Endothelial cell of umbilical vein (primary cell): Measurements from ENCODE around the gene SPARC. TPM values are rescaled to one million over a fixed set of nuclear protein-coding genes. Genes with fewer than 3 reads are reported as not detected.

Source experiments
- Bru-seq: library from RNA; stranded (reverse); fragments of 400-500 nt; gene quantifications from one replicate; lab custom pipeline; 2021; lab: Mats Ljungman, UMichigan
- BruChase-seq, 2 experiments: library from RNA; stranded (reverse); fragments of 400-500 nt; gene quantifications; one replicate each; lab custom pipeline; 2021; lab: Mats Ljungman, UMichigan
- BruUV-seq: library from RNA; stranded (reverse); fragments of 400-500 nt; replicated peaks from 2 replicates; lab custom pipeline; 2021; lab: Mats Ljungman, UMichigan
- CTCF ChIA-PET: fragments of 300-600, 350-600 bp; sonication (Branson Sonifier 250); formaldehyde crosslinking; loops from one replicate; lab custom pipeline; 2021; ENCODE audit warnings: antibody characterized with exemption, inconsistent platforms; lab: Charles Lee
- POLR2A ChIA-PET: fragments of 300-600, 350-600 bp; sonication (Branson Sonifier 250); formaldehyde crosslinking; loops from one replicate; lab custom pipeline; 2021; ENCODE audit warnings: antibody characterized with exemption, inconsistent platforms; lab: Charles Lee
- DNase-seq: peaks from one replicate; pipeline ENCODE4 v3.0.0-alpha.2; 2011; ENCODE audit warnings: low read depth, low spot score
- FAIRE-seq: peaks from 2 replicates; lab custom pipeline; 2011; peaks lifted over from hg19 to GRCh38; lab: Jason Lieb, UNC
- H2AFZ ChIP-seq: 2 replicates; pipeline ENCODE4 v1.6.0; 2012; ENCODE audit warnings: low read depth, low read length, control low read depth, inconsistent platforms
- H3K27ac ChIP-seq: 2 replicates; pipeline ENCODE4 v1.5.1; 2011; ENCODE audit warnings: low read depth, mild to moderate bottlenecking, control low read depth, low read length, moderate library complexity; ENCODE audit not compliant: insufficient read depth
- H3K27me3 ChIP-seq, 2 experiments: 2 replicates each; pipeline versions ENCODE4 v1.6.0 to v1.6.1; 2011; ENCODE audit warnings: low read length in 2 of 2, mixed read lengths in 1 of 2; ENCODE audit not compliant: control insufficient read depth in 2 of 2, insufficient read depth in 2 of 2
- H3K36me3 ChIP-seq, 2 experiments: 2 replicates in 1 of 2; 3 replicates in 1 of 2; pipeline ENCODE4 v1.5.1; 2011; ENCODE audit warnings: low read length in 2 of 2, mild to moderate bottlenecking in 1 of 2, moderate library complexity in 1 of 2; ENCODE audit not compliant: control insufficient read depth in 2 of 2, insufficient read depth in 2 of 2; ENCODE audit errors: extremely low read depth in 1 of 2
- H3K4me1 ChIP-seq: 3 replicates; pipeline ENCODE4 v1.5.1; 2011; ENCODE audit warnings: mild to moderate bottlenecking, low read length; ENCODE audit not compliant: control insufficient read depth, insufficient read depth; ENCODE audit errors: extremely low read depth
- H3K4me2 ChIP-seq: 2 replicates; pipeline ENCODE4 v1.6.1; 2011; ENCODE audit warnings: low read length, control low read depth, mixed read lengths; ENCODE audit not compliant: insufficient read depth
- H3K4me3 ChIP-seq, 3 experiments: fragments of 200-600 bp in 1 of 3; sonication (generic), shearing (Covaris generic) in 1 of 3; replicated peaks in 1 of 3; 2 replicates each; pipeline ENCODE4 v1.5.1; 2011 to 2016; ENCODE audit warnings: control low read depth in 3 of 3, low read length in 3 of 3, mild to moderate bottlenecking in 2 of 3, inconsistent platforms in 1 of 3, low read depth in 1 of 3, moderate library complexity in 1 of 3; ENCODE audit not compliant: insufficient read depth in 1 of 3
- H3K79me2 ChIP-seq: 2 replicates; pipeline ENCODE4 v1.6.0; 2012; ENCODE audit warnings: low read length, inconsistent platforms; ENCODE audit not compliant: control insufficient read depth, insufficient read depth
- H3K9ac ChIP-seq: replicated peaks from 2 replicates; pipeline ENCODE3; 2011; ENCODE audit warnings: low read length, control low read depth; ENCODE audit not compliant: insufficient read depth; ENCODE audit errors: extremely low read depth
- H3K9me1 ChIP-seq: replicated peaks from 3 replicates; pipeline ENCODE4 v1.6.0; 2011; ENCODE audit warnings: mild to moderate bottlenecking, low read length; ENCODE audit not compliant: control insufficient read depth, insufficient read depth; ENCODE audit errors: extremely low read depth
- H3K9me3 ChIP-seq: replicated peaks from 2 replicates; pipeline ENCODE4 v1.5.1; 2012; ENCODE audit warnings: low read length, inconsistent platforms; ENCODE audit not compliant: control insufficient read depth, insufficient read depth
- H4K20me1 ChIP-seq: replicated peaks from 2 replicates; pipeline ENCODE3; 2011; ENCODE audit warnings: mild to moderate bottlenecking, low read length; ENCODE audit not compliant: control insufficient read depth, insufficient read depth; ENCODE audit errors: extremely low read depth
- CTCF ChIP-seq, 2 donors: IDR thresholded peaks; 1 replicate in 1 of 2; 2 replicates in 1 of 2; pipeline ENCODE4 v1.5.1; 2011; ENCODE audit warnings: low read length in 2 of 2, mild to moderate bottlenecking in 2 of 2, moderate library complexity in 2 of 2, control low read depth in 1 of 2, inconsistent platforms in 1 of 2, low read depth in 1 of 2; ENCODE audit not compliant: insufficient read depth in 1 of 2; ENCODE audit errors: extremely low read depth in 1 of 2
- EZH2 ChIP-seq: IDR thresholded peaks from 2 replicates; pipeline ENCODE4 v1.6.1; 2012; ENCODE audit warnings: borderline replicate concordance, low read depth, mild to moderate bottlenecking, moderate library complexity, low read length, inconsistent platforms; ENCODE audit not compliant: severe bottlenecking
- FOS ChIP-seq: IDR thresholded peaks from 2 replicates; pipeline ENCODE4 v1.6.1; 2011; ENCODE audit warnings: mild to moderate bottlenecking, low read length, moderate library complexity, borderline replicate concordance; ENCODE audit not compliant: insufficient read depth
- GATA2 ChIP-seq: IDR thresholded peaks from 2 replicates; pipeline ENCODE4 v1.7.0; 2011; ENCODE audit warnings: low read depth, mild to moderate bottlenecking, moderate library complexity, mixed read lengths, low read length; ENCODE audit not compliant: insufficient read length, insufficient read depth
- JUN ChIP-seq: IDR thresholded peaks from 2 replicates; pipeline ENCODE4 v1.6.1; 2011; ENCODE audit warnings: borderline replicate concordance, low read depth; ENCODE audit not compliant: insufficient read length, insufficient read depth
- MAX ChIP-seq: IDR thresholded peaks from 2 replicates; pipeline ENCODE4 v1.6.1; 2011; ENCODE audit not compliant: insufficient read depth, insufficient read length
- MYC ChIP-seq: IDR thresholded peaks from one replicate; pipeline ENCODE4 v1.6.1; 2011; ENCODE audit warnings: mild to moderate bottlenecking, low read depth, low read length
- POLR2A ChIP-seq: IDR thresholded peaks from 2 replicates; pipeline ENCODE4 v1.6.1; 2012; ENCODE audit warnings: low read depth, mild to moderate bottlenecking, control low read depth, low read length
- POLR2AphosphoS5 ChIP-seq: IDR thresholded peaks from 2 replicates; pipeline ENCODE4 v1.6.1; 2012; ENCODE audit warnings: low read depth, mild to moderate bottlenecking, control low read depth, low read length, moderate library complexity; ENCODE audit not compliant: insufficient read depth
- dilution Hi-C: fragments of 300-500 bp; cut with MboI; formaldehyde crosslinking; loops from one replicate; pipeline ENCODE4 v1.15.0; 2019; ENCODE audit warnings: low sequenced_read_pairs; ENCODE audit not compliant: extremely low pct_ligation_motif_present
- intact Hi-C: fragments of 100-400 bp; cut with micrococcal nuclease; formaldehyde crosslinking; loops from one replicate; pipeline ENCODE4 v1.10.0; 2022
- long read RNA-seq: library from polyadenylated mRNA; stranded (forward); transcript quantifications from one replicate; pipeline ENCODE4 v2.0.0, GENCODE V29; 2021
- polyA minus RNA-seq, 3 experiments: library from RNA; depleted of rRNA, polyadenylated mRNA; stranded (reverse); fragments of >200 nt; gene quantifications; 1 replicate in 1 of 3; 2 replicates in 2 of 3; pipeline ENCODE4 v1.2.3, GENCODE V29; 2011
- polyA plus RNA-seq, 4 experiments: library from polyadenylated mRNA; depleted of rRNA in 3 of 4; stranded (reverse) in 3 of 4; unstranded in 1 of 4; fragments of >200 nt; gene quantifications; 2 replicates each; pipeline versions ENCODE4 v1.2.1 to v1.2.3, GENCODE V29; 2011 to 2012; ENCODE audit warnings: missing spikeins in 1 of 4
- total RNA-seq: library from RNA; stranded (reverse); gene quantifications from 2 replicates; pipeline ENCODE4 v1.2.3, GENCODE V29; 2021

SPARC gene
- total RNA-seq (3,114 and 3,174 TPM in 2 replicates), polyA plus RNA-seq (2,962 and 4,504 TPM in 2 replicates), polyA minus RNA-seq (3,279 and 4,325 TPM in 2 replicates), Bru-seq, nascent RNA (percentile 98 among the genes with signal in this experiment), BruChase-seq, experiment 1, labeled RNA remaining after a 6-hour chase (percentile 99 among the genes with signal in this experiment), BruChase-seq, experiment 2, labeled RNA remaining after a 2-hour chase (percentile 97 among the genes with signal in this experiment)
- polyA plus RNA-seq (2011; cell fraction: cytosol; rRNA removed) = 4,210 and 4,435 TPM in 2 replicates
- polyA plus RNA-seq (2011; cell fraction: nucleus; rRNA removed) = 2,027 and 2,207 TPM in 2 replicates
- polyA plus RNA-seq (2012) = 2,846 and 4,039 TPM in 2 replicates
- polyA minus RNA-seq (2011; cell fraction: cytosol; rRNA and poly(A)+ RNA removed) = not detected
- polyA minus RNA-seq (2011; cell fraction: nucleus; rRNA and poly(A)+ RNA removed) = 606 and 627 TPM in 2 replicates
- long read RNA-seq, transcript SPARC-202 (4 exons, 1,598 nt) = minor isoform, 52 of 4,364 reads
- long read RNA-seq, transcript SPARC-201 (10 exons, 3,701 nt) = major isoform, 3,126 of 4,364 reads
- long read RNA-seq, partial matches to known transcripts = 777 of 4,364 reads
- long read RNA-seq, other reads (novel, unspliced or antisense) = 408 of 4,364 reads

- peaks cover 2 to 12% of the 10 kb centered on the region in 2 experiments for H3K36me3 ChIP-seq
Observed at GRCh38 chr5:151686674-151687407, at the start of gene SPARC. Gene SPARC (minus strand): TSS chr5:151686915. CDS start chr5:151676188, 10,727 bp downstream.

GRCh38 chr5:151735646-151736045 lies 48.9 kb upstream of the SPARC start:
- POLR2A ChIA-PET = interaction anchor here (1.5 kb wide), 1 partner anchor 49 kb away, joined by 6 read pairs; the partner anchor contains the start of gene SPARC
- Histone ChIP-seq H3K4me2 (no peak overlapping the region), H3K9me3 (no peaks in the 10 kb centered on the region), H3K36me3 (no peaks in the 10 kb centered on the region), H3K27me3 (no peaks in the 10 kb centered on the region), H3K9ac (no peak overlapping the region), H4K20me1 (no peaks in the 10 kb centered on the region), H3K79me2 (no peaks in the 10 kb centered on the region), H2AFZ (no peak overlapping the region), H3K4me1 (peaks cover 12% of the 10 kb centered on the region), H3K27ac (no peak overlapping the region), H3K9me1 (no peaks in the 10 kb centered on the region), H3K4me3 (no peak overlapping the region)
- DNase-seq (no peak), FAIRE-seq (no peak)
- BruUV-seq = no TSS peak
- TF ChIP-seq POLR2A = no peak
- TF ChIP-seq FOS = no peak
- no peak for TF ChIP-seq JUN
- no peak for TF ChIP-seq MAX
- no peak for TF ChIP-seq MYC
- TF ChIP-seq POLR2AphosphoS5 = no peak
- TF ChIP-seq EZH2 = no peak
- no peak for TF ChIP-seq CTCF (IDR thresholded peaks at IDR 0.05; ENCODE audit: extremely low read depth in 1 of 2, insufficient read depth in 1 of 2, low read depth in 1 of 2, low read length in 2 of 2)
- no peak for TF ChIP-seq GATA2
- dilution Hi-C loops = no loop called here
- intact Hi-C loops = no loop called here
- CTCF ChIA-PET = interaction anchor here (0.6 to 10.7 kb wide), 4 partner anchors 16 to 78 kb away, joined by 3 to 323 read pairs (median 4); no protein-coding TSS in a partner anchor

More at GRCh38 chr5:151686674-151687407, at the start of gene SPARC:
- dilution Hi-C loops = no loop called here
- H2AFZ ChIP-seq = peak within 1 kb of the TSS; percentile 88
- peaks cover 55% of the 10 kb centered on the region for H3K79me2 ChIP-seq
- ChIA-PET CTCF (interaction anchor here (0.8 to 3.2 kb wide), 12 partner anchors 9 to 54 kb away, joined by 3 to 30 read pairs (median 9); no protein-coding TSS in a partner anchor), POLR2A (interaction anchor here (0.6 to 2.4 kb wide), 13 partner anchors 10 to 434 kb away, joined by 3 to 76 read pairs (median 7); partner anchors contain the start of gene GM2A)
- H3K27ac ChIP-seq = peak within 1 kb of the TSS; percentile 84
- TF ChIP-seq POLR2AphosphoS5 (peak; percentile 99), EZH2 (no peak), POLR2A (peak; percentile 100)
- peak within 1 kb of the TSS; percentile 90 for H3K4me2 ChIP-seq
- FAIRE-seq (peak; percentile 95), DNase-seq (peak; percentile 85)
- peaks cover 38% of the 10 kb centered on the region for H3K4me1 ChIP-seq
- H3K9ac ChIP-seq = peak within 1 kb of the TSS; percentile 95
- H3K9me1 ChIP-seq = no peaks in the 10 kb centered on the region
- H3K4me3 ChIP-seq = peak within 1 kb of the TSS; percentile 73 to 98 (median 89)
- no peaks in the 10 kb centered on the region for H3K9me3 ChIP-seq
- intact Hi-C loops = loop anchor here (1.0 kb wide), 3 partner anchors 12 to 53 kb away; no protein-coding TSS in a partner anchor
- no peaks in the 10 kb centered on the region for H3K27me3 ChIP-seq
- no peaks in the 10 kb centered on the region for H4K20me1 ChIP-seq
- BruUV-seq = TSS peak; percentile 9
